H54 (cell line): ENCODE measurements around the gene RSPRY1.

Experiments used
- DNase-seq: peaks from one replicate; pipeline ENCODE4 v3.0.0; 2011; ENCODE audit warnings: low spot score, mixed read lengths; ENCODE audit not compliant: insufficient read length
- FAIRE-seq: peaks from 3 replicates; lab custom pipeline; 2011; peaks lifted over from hg19 to GRCh38; lab: Jason Lieb, UNC
- POLR2A ChIP-seq: IDR thresholded peaks from 2 replicates; pipeline ENCODE4 v1.6.1; 2011; ENCODE audit warnings: low read depth, mild to moderate bottlenecking, low read length

The RSPRY1 gene

GRCh38 chr16:57234707-57235092, 48.6 kb downstream of the RSPRY1 start:
- no peak for TF ChIP-seq POLR2A
- FAIRE-seq (no peak), DNase-seq (no peak)

- DNase-seq (peak; percentile 76), FAIRE-seq (peak; percentile 100)
Measured at GRCh38 chr16:57235128-57236021, 49.2 kb downstream of the RSPRY1 start.

GRCh38 chr16:57236022-57236350, 49.9 kb downstream of the RSPRY1 start:
- FAIRE-seq (no peak), DNase-seq (no peak)
- no peak for TF ChIP-seq POLR2A

More at GRCh38 chr16:57235128-57236021, 49.2 kb downstream of the RSPRY1 start:
- no peak for TF ChIP-seq POLR2A

GRCh38 chr16:57238682-57239081, 52.6 kb downstream of the RSPRY1 start:
- FAIRE-seq (no peak), DNase-seq (no peak)
- TF ChIP-seq POLR2A = no peak

- FAIRE-seq (no peak), DNase-seq (no peak)
- TF ChIP-seq POLR2A = no peak
Measured at GRCh38 chr16:57239107-57239506, 53.0 kb downstream of the RSPRY1 start.

- DNase-seq (no peak), FAIRE-seq (no peak)
Measured at GRCh38 chr16:57240851-57241250, 54.7 kb downstream of the RSPRY1 start.

GRCh38 chr16:57242650-57243049, 56.5 kb downstream of the RSPRY1 start:
- FAIRE-seq (no peak), DNase-seq (no peak)
- no peak for TF ChIP-seq POLR2A

More at GRCh38 chr16:57240851-57241250, 54.7 kb downstream of the RSPRY1 start:
- no peak for TF ChIP-seq POLR2A

- FAIRE-seq = no peak
- DNase-seq = no peak
- TF ChIP-seq POLR2A = no peak
Measured at GRCh38 chr16:57244463-57244766, 58.3 kb downstream of the RSPRY1 start.

- FAIRE-seq = peak; percentile 92
- DNase-seq = peak; percentile 97
- peak; percentile 76 for TF ChIP-seq POLR2A
Measured at GRCh38 chr16:57244767-57245471, 58.8 kb downstream of the RSPRY1 start, which contains the start of gene ARL2BP. TSS of gene ARL2BP (plus strand) at chr16:57245259. CDS start at chr16:57245368, 109 bp downstream.

- DNase-seq (no peak), FAIRE-seq (no peak)
- TF ChIP-seq POLR2A = no peak
Measured at GRCh38 chr16:57245472-57246113, 59.5 kb downstream of the RSPRY1 start.

- TF ChIP-seq POLR2A = no peak
- FAIRE-seq = no peak
- DNase-seq = no peak
Measured at GRCh38 chr16:57251352-57251751, 65.2 kb downstream of the RSPRY1 start.

GRCh38 chr16:57252148-57252721, 66.1 kb downstream of the RSPRY1 start:
- FAIRE-seq (no peak), DNase-seq (no peak)
- no peak for TF ChIP-seq POLR2A

- DNase-seq (no peak), FAIRE-seq (no peak)
- no peak for TF ChIP-seq POLR2A
Measured at GRCh38 chr16:57253466-57253865, 67.3 kb downstream of the RSPRY1 start.
